OCI-LY1 (cell line): Measurements from ENCODE around the gene PRICKLE4.

ENCODE experiments used
- H2AFZ ChIP-seq: fragments of 200-600 bp; sonication (generic), shearing (Covaris generic); 2 replicates; pipeline ENCODE4 v1.6.0; 2014; ENCODE audit warnings: antibody characterized with exemption, mild to moderate bottlenecking, low read length
- H3F3A ChIP-seq: fragments of 200-600 bp; sonication (generic), shearing (Covaris generic); 2 replicates; pipeline ENCODE4 v1.6.0; 2014; ENCODE audit warnings: mild to moderate bottlenecking, antibody characterized with exemption, low read length, moderate library complexity; ENCODE audit not compliant: insufficient read depth
- H3K27ac ChIP-seq: fragments of 200-600 bp; sonication (generic); 2 replicates; pipeline ENCODE4 v1.5.1; 2014; ENCODE audit warnings: low read length, mixed run types, mild to moderate bottlenecking, low read depth; ENCODE audit not compliant: poor library complexity, severe bottlenecking
- H3K27me3 ChIP-seq: fragments of 200-600 bp; sonication (generic); 2 replicates; pipeline ENCODE4 v1.6.0; 2014; ENCODE audit warnings: antibody characterized with exemption, mild to moderate bottlenecking, low read length, moderate library complexity; ENCODE audit not compliant: insufficient read depth
- H3K36me3 ChIP-seq: fragments of 200-600 bp; sonication (generic); 2 replicates; pipeline ENCODE4 v1.6.1; 2014; ENCODE audit warnings: mild to moderate bottlenecking, antibody characterized with exemption, low read length, moderate library complexity, mixed read lengths; ENCODE audit not compliant: insufficient read depth
- H3K4me1 ChIP-seq: fragments of 200-600 bp; sonication (generic); 2 replicates; pipeline ENCODE4 v1.5.1; 2014; ENCODE audit warnings: mild to moderate bottlenecking, low read length, moderate library complexity; ENCODE audit not compliant: insufficient read depth, severe bottlenecking
- H3K4me2 ChIP-seq: fragments of 200-600 bp; sonication (generic), shearing (Covaris generic); 2 replicates; pipeline ENCODE4 v1.6.1; 2014; ENCODE audit warnings: low read length
- H3K4me3 ChIP-seq: fragments of 200-600 bp; sonication (generic); 2 replicates; pipeline ENCODE4 v1.5.1; 2014; ENCODE audit warnings: low read length, low read depth, mild to moderate bottlenecking, mixed read lengths; ENCODE audit not compliant: poor library complexity, severe bottlenecking
- H3K79me2 ChIP-seq: fragments of 200-600 bp; shearing (Covaris generic); 2 replicates; pipeline ENCODE4 v1.6.1; 2016; ENCODE audit warnings: mixed run types, low read length, mixed read lengths; ENCODE audit not compliant: insufficient read depth
- H3K9ac ChIP-seq: fragments of 200-600 bp; sonication (generic), shearing (Covaris generic); 2 replicates; pipeline ENCODE4 v1.6.1; 2014; ENCODE audit warnings: mild to moderate bottlenecking, low read length, mixed read lengths
- H3K9me2 ChIP-seq: fragments of 200-600 bp; sonication (generic), shearing (Covaris generic); 2 replicates; pipeline ENCODE4 v1.6.1; 2014; ENCODE audit warnings: low read depth, mild to moderate bottlenecking, low read length, mixed read lengths
- H3K9me3 ChIP-seq: fragments of 200-600 bp; shearing (Covaris generic); 2 replicates; pipeline ENCODE4 v1.6.1; 2014; ENCODE audit warnings: low read length, mixed read lengths
- H4K20me1 ChIP-seq: fragments of 200-600 bp; sonication (generic), shearing (Covaris generic); 2 replicates; pipeline ENCODE4 v1.6.0; 2016; ENCODE audit warnings: mild to moderate bottlenecking, low read length; ENCODE audit not compliant: insufficient read depth
- CTCF ChIP-seq: fragments of 200-600 bp; sonication (generic), shearing (Covaris generic); IDR thresholded peaks from 2 replicates; pipeline ENCODE4 v1.5.1; 2017; ENCODE audit warnings: mild to moderate bottlenecking, antibody characterized with exemption, low read length, moderate library complexity, mixed read lengths
- EZH2 ChIP-seq: fragments of 200-600 bp; sonication (generic), shearing (Covaris generic); IDR thresholded peaks from 2 replicates; pipeline ENCODE4 v1.8.0; 2017; ENCODE audit warnings: borderline replicate concordance, mixed run types, mild to moderate bottlenecking, antibody characterized with exemption, low read length, moderate library complexity, mixed read lengths

The PRICKLE4 gene

GRCh38 chr6:41780551-41781365 lies at the start of gene PRICKLE4:
Gene PRICKLE4 (plus strand): TSS chr6:41780782. CDS start chr6:41783474, 2,692 bp downstream.
- H3K4me1 ChIP-seq, result peaks cover 14% of the 10 kb centered on the region
- peak within 1 kb of the TSS; percentile 82 for H3K9ac ChIP-seq
- TF ChIP-seq CTCF, result no peak
- H4K20me1 ChIP-seq, result no peaks in the 10 kb centered on the region
- peak within 1 kb of the TSS; percentile 95 for H3K4me2 ChIP-seq
- no peaks in the 10 kb centered on the region for H3K9me2 ChIP-seq
- H3K36me3 ChIP-seq, result no peaks in the 10 kb centered on the region
- H3F3A ChIP-seq, result no peaks in the 10 kb centered on the region
- H3K79me2 ChIP-seq, result no peaks in the 10 kb centered on the region
- no peaks in the 10 kb centered on the region for H3K9me3 ChIP-seq
- H3K27me3 ChIP-seq, result 0 out of 2 replicates have a peak, but pooled peaks cover 5% of the 10 kb centered on the region
- H3K4me3 ChIP-seq, result peak within 1 kb of the TSS; percentile 66
- H2AFZ ChIP-seq, result no peak within 1 kb of the TSS
- H3K27ac ChIP-seq, result no peak within 1 kb of the TSS

- Histone ChIP-seq H3K4me3 (peak overlapping the region; percentile 28), H3K79me2 (no peaks in the 10 kb centered on the region)
- no peak for TF ChIP-seq EZH2
Observed at GRCh38 chr6:41731561-41732086, 49.0 kb upstream of the PRICKLE4 start.

GRCh38 chr6:41732149-41732548 lies 48.4 kb upstream of the PRICKLE4 start:
- Histone ChIP-seq H3K27ac (peak overlapping the region; percentile 93), H2AFZ (no peak overlapping the region), H3K4me3 (peak overlapping the region; percentile 79), H3K4me2 (peak overlapping the region; percentile 78), H4K20me1 (no peaks in the 10 kb centered on the region), H3K36me3 (no peaks in the 10 kb centered on the region), H3K27me3 (no peaks in the 10 kb centered on the region), H3F3A (no peaks in the 10 kb centered on the region), H3K9me3 (no peaks in the 10 kb centered on the region), H3K79me2 (no peaks in the 10 kb centered on the region), H3K9ac (no peak overlapping the region; the same call in 1 of the 2 replicates), H3K4me1 (peaks cover 66% of the 10 kb centered on the region), H3K9me2 (no peaks in the 10 kb centered on the region)
- TF ChIP-seq EZH2 (no peak), CTCF (no peak)

More at GRCh38 chr6:41731561-41732086, 49.0 kb upstream of the PRICKLE4 start:
- no peaks in the 10 kb centered on the region for H3F3A ChIP-seq
- no peak overlapping the region for H2AFZ ChIP-seq
- H3K9me2 ChIP-seq, result no peaks in the 10 kb centered on the region
- H3K4me2 ChIP-seq, result peak overlapping the region; percentile 78
- H3K9me3 ChIP-seq, result no peaks in the 10 kb centered on the region
- H3K27me3 ChIP-seq, result no peaks in the 10 kb centered on the region
- no peaks in the 10 kb centered on the region for H3K36me3 ChIP-seq
- no peaks in the 10 kb centered on the region for H4K20me1 ChIP-seq
- no peak overlapping the region; the same call in 1 of the 2 replicates for H3K9ac ChIP-seq
- H3K4me1 ChIP-seq, result peaks cover 66% of the 10 kb centered on the region
- no peak overlapping the region for H3K27ac ChIP-seq
